Measurements from ENCODE around the gene AHI1. TPM values are rescaled to one million over a fixed set of nuclear protein-coding genes. Genes with fewer than 3 reads are reported as not detected.

The AHI1 gene
- total RNA-seq, 3 donors from 2014 or later = 17.7 to 34.7 (median 26.5) TPM

DNA sequence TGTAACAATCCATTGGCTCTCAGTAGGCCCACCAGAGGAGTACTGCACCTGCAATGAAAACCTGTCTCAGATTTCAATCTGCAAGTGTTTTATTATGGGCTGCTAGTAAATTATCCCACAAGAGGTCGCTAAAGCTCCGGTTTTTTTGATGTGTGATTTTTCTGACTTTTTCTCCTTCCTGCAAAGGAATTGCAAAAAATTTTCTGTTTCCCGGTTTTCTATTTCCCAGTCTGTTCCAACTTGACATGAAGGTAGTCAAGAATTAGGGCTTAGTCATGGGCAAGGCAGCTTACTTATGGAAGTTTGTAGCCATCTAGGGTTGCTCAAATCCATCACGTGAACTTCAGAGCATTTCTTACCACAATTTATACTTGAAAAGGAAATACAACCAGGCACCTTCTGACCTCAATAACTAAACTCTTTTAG is 38.5 kb upstream of the AHI1 start:
- Histone ChIP-seq H3K36me3 (ENCODE audit: low read depth) (no peaks in the 10 kb centered on the region), H3K9me3 (no peaks in the 10 kb centered on the region), H3K4me1 (ENCODE audit: low read depth) (no peaks in the 10 kb centered on the region), H3K4me3 (no peak overlapping the region)
- ATAC-seq = peak; percentile 28
- intact Hi-C loops (cut with DNase I, micrococcal nuclease) = loop anchor here in 1 of 2 donors (10.0 kb wide), 1 partner anchor 699 kb away; no protein-coding TSS in a partner anchor
- peak; percentile 29 for TF ChIP-seq CTCF (IDR thresholded peaks at IDR 0.05)
- peak in 1 of 3 donors; percentile 42 for DNase-seq

- intact Hi-C loops (cut with DNase I, micrococcal nuclease) = loop anchor here in 1 of 2 donors (10.0 kb wide), 1 partner anchor 700 kb away; no protein-coding TSS in a partner anchor
- no peaks in the 10 kb centered on the region for H3K4me1 ChIP-seq (ENCODE audit: low read depth)
- ATAC-seq (no peak), DNase-seq (no peak)
- TF ChIP-seq CTCF (IDR thresholded peaks at IDR 0.05) = no peak
- H3K4me3 ChIP-seq = no peak overlapping the region
- no peaks in the 10 kb centered on the region for H3K9me3 ChIP-seq
- no peaks in the 10 kb centered on the region for H3K36me3 ChIP-seq (ENCODE audit: low read depth)
These were observed 37.3 kb upstream of the AHI1 start for GRCh38 chr6:135534773-135535380.

GRCh38 chr6:135532559-135532958 is 35.0 kb upstream of the AHI1 start:
- Histone ChIP-seq H3K4me1 (ENCODE audit: low read depth) (no peaks in the 10 kb centered on the region), H3K4me3 (no peak overlapping the region), H3K36me3 (ENCODE audit: low read depth) (no peaks in the 10 kb centered on the region), H3K9me3 (no peaks in the 10 kb centered on the region)
- intact Hi-C loops (cut with DNase I, micrococcal nuclease) = loop anchor here in 1 of 2 donors (10.0 kb wide), 1 partner anchor 702 kb away; no protein-coding TSS in a partner anchor
- no peak for TF ChIP-seq CTCF (IDR thresholded peaks at IDR 0.05)
- ATAC-seq = no peak
- no peak for DNase-seq

DNA sequence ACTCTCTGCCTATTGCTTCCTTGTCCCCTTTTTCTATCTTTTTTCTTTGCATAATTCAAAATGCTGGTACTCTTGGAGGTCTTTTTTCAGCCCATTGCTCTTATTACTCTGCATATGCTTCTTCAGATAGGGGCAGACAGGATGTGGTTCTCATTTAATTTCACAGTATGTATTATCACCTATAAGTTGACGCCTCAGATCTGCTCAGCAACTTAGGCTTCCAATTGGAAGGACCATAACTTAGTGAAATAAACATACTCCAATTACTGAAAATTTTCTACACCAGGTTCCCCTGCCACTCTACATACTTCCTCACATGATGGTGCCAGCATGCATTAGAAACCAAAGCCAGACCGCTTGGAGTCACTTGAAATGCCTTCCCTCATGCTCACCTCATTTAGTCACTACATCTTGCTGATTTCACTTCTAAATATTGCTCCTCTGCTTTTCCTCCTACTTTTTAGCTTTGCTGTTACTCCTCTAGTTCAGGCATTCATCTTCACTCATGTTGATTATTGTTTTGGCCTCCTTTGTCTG is 34.5 kb upstream of the AHI1 start:
- Histone ChIP-seq H3K4me1 (ENCODE audit: low read depth) (no peaks in the 10 kb centered on the region), H3K36me3 (ENCODE audit: low read depth) (no peaks in the 10 kb centered on the region), H3K4me3 (no peak overlapping the region), H3K9me3 (no peaks in the 10 kb centered on the region)
- intact Hi-C loops (cut with DNase I, micrococcal nuclease) = loop anchor here in 1 of 2 donors (10.0 kb wide), 1 partner anchor 703 kb away; no protein-coding TSS in a partner anchor
- ATAC-seq (no peak), DNase-seq (no peak)
- TF ChIP-seq CTCF (IDR thresholded peaks at IDR 0.05) = no peak

DNA sequence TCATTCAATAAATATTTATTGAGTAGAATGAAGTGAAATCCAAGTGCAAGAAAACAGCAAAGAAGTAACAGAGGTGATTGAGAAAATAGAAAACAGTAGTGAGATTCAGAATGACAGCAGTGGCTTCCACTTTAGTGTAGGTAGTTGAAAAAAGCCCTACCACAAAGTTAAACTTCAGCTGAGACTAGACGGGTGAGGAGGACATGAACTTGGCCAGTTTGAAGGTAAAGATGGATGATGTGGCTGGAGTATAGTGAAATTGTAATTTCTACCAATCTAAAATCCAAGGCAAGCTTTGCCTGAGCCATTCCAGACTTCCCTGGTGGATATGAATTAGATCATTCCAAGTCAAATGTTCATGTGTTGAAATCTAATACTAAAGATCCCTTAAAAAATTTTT is 32.6 kb upstream of the AHI1 start:
- no peak for DNase-seq
- intact Hi-C loops (cut with DNase I, micrococcal nuclease) = loop anchor here in 1 of 2 donors (10.0 kb wide), 1 partner anchor 705 kb away; no protein-coding TSS in a partner anchor
- H3K4me3 ChIP-seq = no peak overlapping the region

More for the DNA sequence above, 32.6 kb upstream of the AHI1 start:
- no peak for TF ChIP-seq CTCF (IDR thresholded peaks at IDR 0.05)
- Histone ChIP-seq H3K36me3 (ENCODE audit: low read depth) (no peaks in the 10 kb centered on the region), H3K9me3 (no peaks in the 10 kb centered on the region), H3K4me1 (ENCODE audit: low read depth) (no peaks in the 10 kb centered on the region)
- ATAC-seq = no peak

Measured in mucosa of descending colon (tissue), 3 donors.